IgD-negative memory B cell (primary cell): ENCODE data around the gene TTC22. TPM values are rescaled to one million over a fixed set of nuclear protein-coding genes. Genes with fewer than 3 reads are reported as not detected.
A peak's percentile ranks its signal among the peaks of the same experiment; 100 is the strongest.

Source experiments
- H3K27ac Mint-ChIP-seq, 3 donors: one replicate each; pipeline ENCODE4 v1.8.0; 2020 to 2022; ENCODE audit warnings: mild to moderate bottlenecking in 3 of 3, mixed read lengths in 3 of 3, moderate library complexity in 1 of 3
- H3K27me3 Mint-ChIP-seq: one replicate; pipeline ENCODE4 v1.8.0; 2021; ENCODE audit warnings: mixed read lengths
- H3K36me3 Mint-ChIP-seq: one replicate; pipeline ENCODE4 v1.8.0; 2020; ENCODE audit warnings: mild to moderate bottlenecking, mixed read lengths
- H3K4me1 Mint-ChIP-seq, 3 donors: one replicate each; pipeline ENCODE4 v1.8.0; 2020 to 2022; ENCODE audit warnings: mixed read lengths in 3 of 3, mild to moderate bottlenecking in 1 of 3
- H3K4me3 Mint-ChIP-seq, 4 donors: one replicate each; pipeline ENCODE4 v1.8.0; 2020 to 2022; ENCODE audit warnings: mild to moderate bottlenecking in 4 of 4, mixed read lengths in 4 of 4, moderate library complexity in 3 of 4
- H3K9me3 Mint-ChIP-seq, 3 donors: one replicate each; pipeline ENCODE4 v1.8.0; 2020 to 2021; ENCODE audit warnings: mixed read lengths in 3 of 3, mild to moderate bottlenecking in 1 of 3
- polyA plus RNA-seq: library from polyadenylated mRNA; unstranded; fragments of 300-500 nt; fragmentation: Illumina TruSeq; gene quantifications from one replicate; pipeline ENCODE4 v1.2.3, GENCODE V29; 2021

The TTC22 gene
- polyA plus RNA-seq, 1 donor from 2014 or later: 3.6 TPM

- Mint-ChIP-seq H3K27ac (no peak overlapping the region), H3K4me3 (no peak overlapping the region), H3K36me3 (no peaks in the 10 kb centered on the region), H3K27me3 (no peaks in the 10 kb centered on the region), H3K9me3 (peaks cover 0 to 2% (median 0%) of the 10 kb centered on the region in 3 donors), H3K4me1 (peaks cover 9 to 14% (median 9%) of the 10 kb centered on the region in 3 donors)
Measured at GRCh38 chr1:54768093-54768492, 33.0 kb downstream of the TTC22 start.

GRCh38 chr1:54767526-54767925, 33.6 kb downstream of the TTC22 start:
- no peak overlapping the region for H3K4me3 Mint-ChIP-seq
- H3K36me3 Mint-ChIP-seq: no peaks in the 10 kb centered on the region
- no peaks in the 10 kb centered on the region for H3K27me3 Mint-ChIP-seq
- H3K9me3 Mint-ChIP-seq: peaks cover 0 to 2% (median 0%) of the 10 kb centered on the region in 3 donors
- peaks cover 9 to 15% (median 14%) of the 10 kb centered on the region in 3 donors for H3K4me1 Mint-ChIP-seq
- H3K27ac Mint-ChIP-seq: no peak overlapping the region

- Mint-ChIP-seq H3K9me3 (peaks cover 0 to 2% (median 0%) of the 10 kb centered on the region in 3 donors), H3K4me3 (peak overlapping the region in 1 of 4 donors; percentile 25), H3K27me3 (no peaks in the 10 kb centered on the region), H3K36me3 (no peaks in the 10 kb centered on the region), H3K27ac (no peak overlapping the region), H3K4me1 (peaks cover 9 to 15% (median 14%) of the 10 kb centered on the region in 3 donors)
Measured at GRCh38 chr1:54766726-54767125, 34.4 kb downstream of the TTC22 start.

- Mint-ChIP-seq H3K4me3 (peak overlapping the region; percentile 88 to 98 (median 95)), H3K27ac (peak overlapping the region; percentile 79 to 97 (median 92)), H3K4me1 (peaks cover 9 to 16% (median 14%) of the 10 kb centered on the region in 3 donors), H3K9me3 (no peaks in the 10 kb centered on the region), H3K27me3 (no peaks in the 10 kb centered on the region), H3K36me3 (no peaks in the 10 kb centered on the region)
Measured at GRCh38 chr1:54764922-54765561, 36.1 kb downstream of the TTC22 start.

- no peaks in the 10 kb centered on the region for H3K27me3 Mint-ChIP-seq
- H3K4me3 Mint-ChIP-seq: peak within 1 kb of the TSS; percentile 88 to 98 (median 95)
- H3K9me3 Mint-ChIP-seq: peaks cover 0 to under 1% (median 0%) of the 10 kb centered on the region in 3 donors
- H3K36me3 Mint-ChIP-seq: peaks cover under 1% of the 10 kb centered on the region
- peak within 1 kb of the TSS; percentile 79 to 97 (median 94) for H3K27ac Mint-ChIP-seq
- H3K4me1 Mint-ChIP-seq: peaks cover 9 to 16% (median 14%) of the 10 kb centered on the region in 3 donors
Measured at GRCh38 chr1:54764133-54764921, 36.8 kb downstream of the TTC22 start, which contains the start of gene PARS2. Gene PARS2 (minus strand): TSS chr1:54764523. CDS start chr1:54759161, 5,362 bp downstream.

- peaks cover 9 to 16% (median 14%) of the 10 kb centered on the region in 3 donors for H3K4me1 Mint-ChIP-seq
- no peaks in the 10 kb centered on the region for H3K27me3 Mint-ChIP-seq
- peak overlapping the region in 2 of 3 donors; percentile 79 to 97 for H3K27ac Mint-ChIP-seq
- peaks cover 2% of the 10 kb centered on the region for H3K36me3 Mint-ChIP-seq
- peaks cover 0 to 2% (median 0%) of the 10 kb centered on the region in 3 donors for H3K9me3 Mint-ChIP-seq
- peak overlapping the region; percentile 88 to 98 (median 95) for H3K4me3 Mint-ChIP-seq
Measured at GRCh38 chr1:54763816-54764132, 37.3 kb downstream of the TTC22 start.

GRCh38 chr1:54758678-54759348, 42.3 kb downstream of the TTC22 start:
- Mint-ChIP-seq H3K4me1 (peaks cover 0 to 10% (median 4%) of the 10 kb centered on the region in 3 donors), H3K36me3 (peaks cover 2% of the 10 kb centered on the region), H3K27me3 (no peaks in the 10 kb centered on the region), H3K4me3 (peak overlapping the region in 1 of 4 donors; percentile 35), H3K9me3 (peaks cover 0 to 2% (median 0%) of the 10 kb centered on the region in 3 donors), H3K27ac (no peak overlapping the region)

GRCh38 chr1:54757833-54758232, 43.3 kb downstream of the TTC22 start:
- no peaks in the 10 kb centered on the region for H3K27me3 Mint-ChIP-seq
- peaks cover 2% of the 10 kb centered on the region for H3K36me3 Mint-ChIP-seq
- H3K27ac Mint-ChIP-seq: no peak overlapping the region
- no peak overlapping the region for H3K4me3 Mint-ChIP-seq
- peaks cover 0 to 4% (median 0%) of the 10 kb centered on the region in 3 donors for H3K4me1 Mint-ChIP-seq
- H3K9me3 Mint-ChIP-seq: peaks cover 0 to 2% (median 0%) of the 10 kb centered on the region in 3 donors

GRCh38 chr1:54754486-54755285, 46.4 kb downstream of the TTC22 start:
- H3K4me1 Mint-ChIP-seq: no peaks in the 10 kb centered on the region
- peaks cover 2% of the 10 kb centered on the region for H3K36me3 Mint-ChIP-seq
- peaks cover 0 to 2% (median 0%) of the 10 kb centered on the region in 3 donors for H3K9me3 Mint-ChIP-seq
- no peak overlapping the region for H3K4me3 Mint-ChIP-seq
- no peak overlapping the region for H3K27ac Mint-ChIP-seq
- no peaks in the 10 kb centered on the region for H3K27me3 Mint-ChIP-seq

- no peak overlapping the region for H3K27ac Mint-ChIP-seq
- H3K4me1 Mint-ChIP-seq: no peaks in the 10 kb centered on the region
- no peaks in the 10 kb centered on the region for H3K27me3 Mint-ChIP-seq
- H3K4me3 Mint-ChIP-seq: no peak overlapping the region
- H3K36me3 Mint-ChIP-seq: no peaks in the 10 kb centered on the region
- no peaks in the 10 kb centered on the region for H3K9me3 Mint-ChIP-seq
Measured at GRCh38 chr1:54754045-54754444, 47.1 kb downstream of the TTC22 start.

- H3K27me3 Mint-ChIP-seq: no peaks in the 10 kb centered on the region
- H3K4me1 Mint-ChIP-seq: no peaks in the 10 kb centered on the region
- H3K27ac Mint-ChIP-seq: no peak overlapping the region
- H3K4me3 Mint-ChIP-seq: no peak overlapping the region
- H3K36me3 Mint-ChIP-seq: no peaks in the 10 kb centered on the region
- H3K9me3 Mint-ChIP-seq: no peaks in the 10 kb centered on the region
Measured at GRCh38 chr1:54751426-54751825, 49.7 kb downstream of the TTC22 start.

- H3K4me1 Mint-ChIP-seq: no peaks in the 10 kb centered on the region
- no peaks in the 10 kb centered on the region for H3K27me3 Mint-ChIP-seq
- H3K4me3 Mint-ChIP-seq: no peak overlapping the region
- H3K9me3 Mint-ChIP-seq: no peaks in the 10 kb centered on the region
- no peak overlapping the region for H3K27ac Mint-ChIP-seq
- H3K36me3 Mint-ChIP-seq: no peaks in the 10 kb centered on the region
Measured at GRCh38 chr1:54750596-54750995, 50.5 kb downstream of the TTC22 start.

GRCh38 chr1:54748094-54748835, 52.9 kb downstream of the TTC22 start:
- no peaks in the 10 kb centered on the region for H3K4me1 Mint-ChIP-seq
- H3K9me3 Mint-ChIP-seq: no peaks in the 10 kb centered on the region
- H3K36me3 Mint-ChIP-seq: peaks cover 2% of the 10 kb centered on the region
- no peaks in the 10 kb centered on the region for H3K27me3 Mint-ChIP-seq
- no peak overlapping the region for H3K4me3 Mint-ChIP-seq
- no peak overlapping the region for H3K27ac Mint-ChIP-seq

GRCh38 chr1:54745864-54746263, 55.3 kb downstream of the TTC22 start:
- Mint-ChIP-seq H3K4me3 (no peak overlapping the region), H3K27ac (no peak overlapping the region), H3K27me3 (no peaks in the 10 kb centered on the region)

More at GRCh38 chr1:54745864-54746263, 55.3 kb downstream of the TTC22 start:
- H3K9me3 Mint-ChIP-seq: no peaks in the 10 kb centered on the region
- H3K36me3 Mint-ChIP-seq: peaks cover 7% of the 10 kb centered on the region
- H3K4me1 Mint-ChIP-seq: no peaks in the 10 kb centered on the region
